Ishikawa (cell line): ENCODE measurements around the gene TRERF1.

Experiments
- CEBPB ChIP-seq: IDR thresholded peaks from 2 replicates; pipeline ENCODE4 v1.6.1; 2012
- CREB1 ChIP-seq: IDR thresholded peaks from 2 replicates; pipeline ENCODE4 v1.6.1; 2012; ENCODE audit warnings: low read depth
- EGR1 ChIP-seq: IDR thresholded peaks from 2 replicates; pipeline ENCODE4 v1.6.1; 2012
- EP300 ChIP-seq: IDR thresholded peaks from 2 replicates; pipeline ENCODE4 v1.6.1; 2012; ENCODE audit warnings: borderline replicate concordance
- FOXM1 ChIP-seq: IDR thresholded peaks from 2 replicates; pipeline ENCODE4 v1.6.1; 2012; ENCODE audit warnings: low read depth, borderline replicate concordance
- NFIC ChIP-seq: IDR thresholded peaks from 2 replicates; pipeline ENCODE4 v1.6.1; 2012
- RAD21 ChIP-seq: IDR thresholded peaks from 2 replicates; pipeline ENCODE4 v1.6.1; 2012; ENCODE audit warnings: low read depth
- TAF1 ChIP-seq: IDR thresholded peaks from 2 replicates; pipeline ENCODE4 v1.6.1; 2012; ENCODE audit warnings: low read depth, mild to moderate bottlenecking
- TCF12 ChIP-seq: IDR thresholded peaks from 2 replicates; pipeline ENCODE4 v1.6.1; 2012; ENCODE audit warnings: low read depth
- TEAD4 ChIP-seq: IDR thresholded peaks from 2 replicates; pipeline ENCODE4 v1.6.1; 2012
- YY1 ChIP-seq: IDR thresholded peaks from 2 replicates; pipeline ENCODE4 v1.6.1; 2012; ENCODE audit warnings: low read depth
- TF ChIP-seq, protein P1 (sequence below): IDR thresholded peaks from 2 replicates; pipeline ENCODE4 v1.6.1; 2012; ENCODE audit warnings: low read depth, mild to moderate bottlenecking
- TF ChIP-seq, protein P2 (sequence below): IDR thresholded peaks from 2 replicates; pipeline ENCODE4 v1.6.1; 2012
- TF ChIP-seq, protein P3 (sequence below): IDR thresholded peaks from 2 replicates; pipeline ENCODE4 v1.6.1; 2012

DNA sequence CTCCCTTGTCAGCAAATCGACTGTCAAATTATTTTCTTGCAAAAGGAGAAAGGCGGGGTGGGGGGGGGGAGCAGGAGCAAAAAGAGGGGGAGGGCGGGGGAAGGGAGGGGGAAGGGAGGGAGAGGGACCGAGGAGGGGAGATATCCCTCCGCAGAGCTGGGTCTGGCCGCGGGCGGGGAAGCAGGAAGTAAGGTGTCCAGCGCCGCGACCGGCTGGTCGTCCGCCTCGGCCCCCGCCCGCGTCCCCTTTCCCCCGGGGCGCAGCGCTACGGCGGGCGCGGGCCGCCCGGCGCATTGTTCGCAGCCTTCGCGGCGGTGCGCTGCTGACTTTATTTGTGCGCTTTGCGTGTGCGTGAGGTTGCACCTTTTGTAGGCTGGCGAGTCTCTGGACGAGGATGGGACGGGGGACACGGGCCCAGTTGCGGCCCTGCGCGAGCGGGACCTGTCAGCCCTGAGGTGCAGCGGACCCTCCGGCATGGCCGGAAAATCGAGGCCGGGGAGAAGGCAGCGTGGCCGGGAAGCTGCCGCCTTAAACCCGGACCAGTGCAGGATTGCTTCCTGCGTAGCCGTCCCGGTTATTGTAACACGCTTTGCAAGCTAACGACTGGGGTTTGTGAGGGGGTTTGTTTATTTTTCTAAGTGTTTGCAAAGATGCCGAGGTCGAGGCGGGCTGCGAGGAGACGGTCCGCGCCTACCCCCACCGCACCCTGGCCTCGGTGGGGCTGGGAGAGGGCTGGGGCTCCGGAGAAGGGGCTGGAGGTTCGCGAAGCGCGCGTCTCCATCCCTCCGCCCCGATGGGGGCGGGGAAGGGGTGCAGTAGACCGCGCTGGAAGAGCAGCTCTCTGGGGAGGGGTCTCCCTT, 675 bp upstream of the TRERF1 start:
- TF ChIP-seq NFIC (no peak), CEBPB (no peak), RAD21 (no peak), TAF1 (peak; percentile 24; the same call in 1 of the 2 replicates), FOXM1 (no peak), YY1 (no peak; the same call in 1 of the 2 replicates), EP300 (no peak), EGR1 (no peak), TCF12 (peak; percentile 4; the same call in 1 of the 2 replicates), TEAD4 (no peak), CREB1 (no peak)
- TF ChIP-seq, protein P1, sequence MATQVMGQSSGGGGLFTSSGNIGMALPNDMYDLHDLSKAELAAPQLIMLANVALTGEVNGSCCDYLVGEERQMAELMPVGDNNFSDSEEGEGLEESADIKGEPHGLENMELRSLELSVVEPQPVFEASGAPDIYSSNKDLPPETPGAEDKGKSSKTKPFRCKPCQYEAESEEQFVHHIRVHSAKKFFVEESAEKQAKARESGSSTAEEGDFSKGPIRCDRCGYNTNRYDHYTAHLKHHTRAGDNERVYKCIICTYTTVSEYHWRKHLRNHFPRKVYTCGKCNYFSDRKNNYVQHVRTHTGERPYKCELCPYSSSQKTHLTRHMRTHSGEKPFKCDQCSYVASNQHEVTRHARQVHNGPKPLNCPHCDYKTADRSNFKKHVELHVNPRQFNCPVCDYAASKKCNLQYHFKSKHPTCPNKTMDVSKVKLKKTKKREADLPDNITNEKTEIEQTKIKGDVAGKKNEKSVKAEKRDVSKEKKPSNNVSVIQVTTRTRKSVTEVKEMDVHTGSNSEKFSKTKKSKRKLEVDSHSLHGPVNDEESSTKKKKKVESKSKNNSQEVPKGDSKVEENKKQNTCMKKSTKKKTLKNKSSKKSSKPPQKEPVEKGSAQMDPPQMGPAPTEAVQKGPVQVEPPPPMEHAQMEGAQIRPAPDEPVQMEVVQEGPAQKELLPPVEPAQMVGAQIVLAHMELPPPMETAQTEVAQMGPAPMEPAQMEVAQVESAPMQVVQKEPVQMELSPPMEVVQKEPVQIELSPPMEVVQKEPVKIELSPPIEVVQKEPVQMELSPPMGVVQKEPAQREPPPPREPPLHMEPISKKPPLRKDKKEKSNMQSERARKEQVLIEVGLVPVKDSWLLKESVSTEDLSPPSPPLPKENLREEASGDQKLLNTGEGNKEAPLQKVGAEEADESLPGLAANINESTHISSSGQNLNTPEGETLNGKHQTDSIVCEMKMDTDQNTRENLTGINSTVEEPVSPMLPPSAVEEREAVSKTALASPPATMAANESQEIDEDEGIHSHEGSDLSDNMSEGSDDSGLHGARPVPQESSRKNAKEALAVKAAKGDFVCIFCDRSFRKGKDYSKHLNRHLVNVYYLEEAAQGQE: no peak
- TF ChIP-seq, protein P2, sequence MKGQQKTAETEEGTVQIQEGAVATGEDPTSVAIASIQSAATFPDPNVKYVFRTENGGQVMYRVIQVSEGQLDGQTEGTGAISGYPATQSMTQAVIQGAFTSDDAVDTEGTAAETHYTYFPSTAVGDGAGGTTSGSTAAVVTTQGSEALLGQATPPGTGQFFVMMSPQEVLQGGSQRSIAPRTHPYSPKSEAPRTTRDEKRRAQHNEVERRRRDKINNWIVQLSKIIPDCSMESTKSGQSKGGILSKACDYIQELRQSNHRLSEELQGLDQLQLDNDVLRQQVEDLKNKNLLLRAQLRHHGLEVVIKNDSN: no peak
- TF ChIP-seq, protein P3, sequence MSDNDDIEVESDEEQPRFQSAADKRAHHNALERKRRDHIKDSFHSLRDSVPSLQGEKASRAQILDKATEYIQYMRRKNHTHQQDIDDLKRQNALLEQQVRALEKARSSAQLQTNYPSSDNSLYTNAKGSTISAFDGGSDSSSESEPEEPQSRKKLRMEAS: peak; percentile 73
